Hepatocyte (in vitro differentiated cells): ENCODE measurements around the gene NDUFB10.

Source experiments
- CTCF ChIP-seq: fragments of 200-600 bp; sonication (generic); IDR thresholded peaks from 2 replicates; pipeline ENCODE4 v1.5.1; 2016; ENCODE audit warnings: antibody characterized with exemption, mild to moderate bottlenecking; ENCODE audit not compliant: poor library complexity
- EZH2 ChIP-seq: fragments of 200-600 bp; sonication (generic); IDR thresholded peaks from 2 replicates; pipeline ENCODE4 v1.6.1; 2016; ENCODE audit warnings: antibody characterized with exemption, mild to moderate bottlenecking, borderline replicate concordance

- no peak for TF ChIP-seq CTCF
- TF ChIP-seq EZH2, result no peak
Measured at GRCh38 chr16:1909561-1910231, 49.6 kb upstream of the NDUFB10 start.
